ENCODE results near the gene CCNI2. TPM values are rescaled to one million over a fixed set of nuclear protein-coding genes. Genes with fewer than 3 reads are reported as not detected.

Gene CCNI2
- total and polyA plus RNA-seq, 2 donors (not counting 1 experiment from before 2014, with no cell fraction given) = not detected

GRCh38 chr5:132751971-132752580 lies 4.8 kb downstream of the CCNI2 start:
- H3K27me3 ChIP-seq (ENCODE audit: control insufficient read depth, insufficient read depth, low read length) = peaks cover 15% of the 10 kb centered on the region
- H3K4me2 ChIP-seq (ENCODE audit: extremely low read depth, insufficient read depth, low read length) = no peak overlapping the region
- H3K79me2 ChIP-seq (ENCODE audit: control insufficient read depth, insufficient read depth, low read length) = no peaks in the 10 kb centered on the region

GRCh38 chr5:132752581-132753125 lies 5.4 kb downstream of the CCNI2 start:
- Histone ChIP-seq H3K36me3 (ENCODE audit: control insufficient read depth, insufficient read depth, low read length) (no peaks in the 10 kb centered on the region), H3K4me1 (ENCODE audit: control insufficient read depth, extremely low read depth, insufficient read depth, low read length) (peaks cover 7% of the 10 kb centered on the region), H3K27ac (ENCODE audit: insufficient read depth, low read length) (no peak overlapping the region), H3K4me3 (replicated peaks in 1 of 4; ENCODE audit: control extremely low read depth in 1 of 4, insufficient read depth in 1 of 4, low read depth in 3 of 4, low read length in 4 of 4) (no peak overlapping the region), H3K4me2 (ENCODE audit: extremely low read depth, insufficient read depth, low read length) (no peak overlapping the region), H3K27me3 (ENCODE audit: control insufficient read depth, insufficient read depth, low read length) (peaks cover 11% of the 10 kb centered on the region), H3K9me3 (ENCODE audit: control insufficient read depth, insufficient read depth, low read depth, low read length) (no peaks in the 10 kb centered on the region), H3K79me2 (ENCODE audit: control insufficient read depth, insufficient read depth, low read length) (no peaks in the 10 kb centered on the region), H2AFZ (ENCODE audit: low read length) (no peak overlapping the region), H4K20me1 (ENCODE audit: control insufficient read depth, extremely low read depth, insufficient read depth, low read length) (no peaks in the 10 kb centered on the region), H3K9ac (ENCODE audit: insufficient read depth, low read length) (no peak overlapping the region)
- TF ChIP-seq EZH2 (IDR thresholded peaks at IDR 0.05; ENCODE audit: low read length, missing control alignments) (no peak), CTCF (conservative IDR thresholded peaks at IDR 0.05 in 1 of 2, IDR thresholded peaks at IDR 0.05 in 1 of 2; ENCODE audit: low read depth in 1 of 2, low read length in 2 of 2) (no peak)
- DNase-seq (ENCODE audit: low read depth in 2 of 2) = no peak

More at GRCh38 chr5:132751971-132752580, 4.8 kb downstream of the CCNI2 start:
- DNase-seq (ENCODE audit: low read depth in 2 of 2) = no peak
- H3K9ac ChIP-seq (ENCODE audit: insufficient read depth, low read length) = no peak overlapping the region
- no peak overlapping the region for H3K27ac ChIP-seq (ENCODE audit: insufficient read depth, low read length)
- H3K9me3 ChIP-seq (ENCODE audit: control insufficient read depth, insufficient read depth, low read depth, low read length) = no peaks in the 10 kb centered on the region
- TF ChIP-seq CTCF (conservative IDR thresholded peaks at IDR 0.05 in 1 of 2, IDR thresholded peaks at IDR 0.05 in 1 of 2; ENCODE audit: low read depth in 1 of 2, low read length in 2 of 2) (no peak), EZH2 (IDR thresholded peaks at IDR 0.05; ENCODE audit: low read length, missing control alignments) (no peak)
- H4K20me1 ChIP-seq (ENCODE audit: control insufficient read depth, extremely low read depth, insufficient read depth, low read length) = no peaks in the 10 kb centered on the region
- no peaks in the 10 kb centered on the region for H3K36me3 ChIP-seq (ENCODE audit: control insufficient read depth, insufficient read depth, low read length)
- H3K4me1 ChIP-seq (ENCODE audit: control insufficient read depth, extremely low read depth, insufficient read depth, low read length) = peaks cover 7% of the 10 kb centered on the region
- H2AFZ ChIP-seq (ENCODE audit: low read length) = no peak overlapping the region
- H3K4me3 ChIP-seq (replicated peaks in 1 of 4; ENCODE audit: control extremely low read depth in 1 of 4, insufficient read depth in 1 of 4, low read depth in 3 of 4, low read length in 4 of 4) = no peak overlapping the region

GRCh38 chr5:132753135-132753987 lies 6.1 kb downstream of the CCNI2 start:
- TF ChIP-seq EZH2 (IDR thresholded peaks at IDR 0.05; ENCODE audit: low read length, missing control alignments) (no peak), CTCF (conservative IDR thresholded peaks at IDR 0.05 in 1 of 2, IDR thresholded peaks at IDR 0.05 in 1 of 2; ENCODE audit: low read depth in 1 of 2, low read length in 2 of 2) (peak; percentile 4 to 18)
- Histone ChIP-seq H3K9me3 (ENCODE audit: control insufficient read depth, insufficient read depth, low read depth, low read length) (no peaks in the 10 kb centered on the region), H3K27ac (ENCODE audit: insufficient read depth, low read length) (no peak overlapping the region), H3K4me3 (replicated peaks in 1 of 4; ENCODE audit: control extremely low read depth in 1 of 4, insufficient read depth in 1 of 4, low read depth in 3 of 4, low read length in 4 of 4) (no peak overlapping the region), H3K4me2 (ENCODE audit: extremely low read depth, insufficient read depth, low read length) (no peak overlapping the region), H3K36me3 (ENCODE audit: control insufficient read depth, insufficient read depth, low read length) (no peaks in the 10 kb centered on the region), H4K20me1 (ENCODE audit: control insufficient read depth, extremely low read depth, insufficient read depth, low read length) (no peaks in the 10 kb centered on the region), H3K79me2 (ENCODE audit: control insufficient read depth, insufficient read depth, low read length) (no peaks in the 10 kb centered on the region), H3K9ac (ENCODE audit: insufficient read depth, low read length) (no peak overlapping the region), H2AFZ (ENCODE audit: low read length) (no peak overlapping the region), H3K4me1 (ENCODE audit: control insufficient read depth, extremely low read depth, insufficient read depth, low read length) (peaks cover 7% of the 10 kb centered on the region), H3K27me3 (ENCODE audit: control insufficient read depth, insufficient read depth, low read length) (peaks cover 6% of the 10 kb centered on the region)
- no peak for DNase-seq (ENCODE audit: low read depth in 2 of 2)
